Endothelial cell of umbilical vein (primary cell): ENCODE results near the gene B4GALNT1. TPM values are rescaled to one million over a fixed set of nuclear protein-coding genes. Genes with fewer than 3 reads are reported as not detected.

Experiments used
- BruUV-seq: library from RNA; stranded (reverse); fragments of 400-500 nt; replicated peaks from 2 replicates; lab custom pipeline; 2021; lab: Mats Ljungman, UMichigan
- CTCF ChIA-PET: fragments of 300-600, 350-600 bp; sonication (Branson Sonifier 250); formaldehyde crosslinking; loops from one replicate; lab custom pipeline; 2021; ENCODE audit warnings: antibody characterized with exemption, inconsistent platforms; lab: Charles Lee
- POLR2A ChIA-PET: fragments of 300-600, 350-600 bp; sonication (Branson Sonifier 250); formaldehyde crosslinking; loops from one replicate; lab custom pipeline; 2021; ENCODE audit warnings: antibody characterized with exemption, inconsistent platforms; lab: Charles Lee
- DNase-seq: peaks from one replicate; pipeline ENCODE4 v3.0.0-alpha.2; 2011; ENCODE audit warnings: low read depth, low spot score
- FAIRE-seq: peaks from 2 replicates; lab custom pipeline; 2011; peaks lifted over from hg19 to GRCh38; lab: Jason Lieb, UNC
- H2AFZ ChIP-seq: 2 replicates; pipeline ENCODE4 v1.6.0; 2012; ENCODE audit warnings: low read depth, low read length, control low read depth, inconsistent platforms
- H3K27ac ChIP-seq: 2 replicates; pipeline ENCODE4 v1.5.1; 2011; ENCODE audit warnings: low read depth, mild to moderate bottlenecking, control low read depth, low read length, moderate library complexity; ENCODE audit not compliant: insufficient read depth
- H3K27me3 ChIP-seq, 2 experiments: 2 replicates each; pipeline versions ENCODE4 v1.6.0 to v1.6.1; 2011; ENCODE audit warnings: low read length in 2 of 2, mixed read lengths in 1 of 2; ENCODE audit not compliant: control insufficient read depth in 2 of 2, insufficient read depth in 2 of 2
- H3K36me3 ChIP-seq, 2 experiments: 2 replicates in 1 of 2; 3 replicates in 1 of 2; pipeline ENCODE4 v1.5.1; 2011; ENCODE audit warnings: low read length in 2 of 2, mild to moderate bottlenecking in 1 of 2, moderate library complexity in 1 of 2; ENCODE audit not compliant: control insufficient read depth in 2 of 2, insufficient read depth in 2 of 2; ENCODE audit errors: extremely low read depth in 1 of 2
- H3K4me1 ChIP-seq: 3 replicates; pipeline ENCODE4 v1.5.1; 2011; ENCODE audit warnings: mild to moderate bottlenecking, low read length; ENCODE audit not compliant: control insufficient read depth, insufficient read depth; ENCODE audit errors: extremely low read depth
- H3K4me2 ChIP-seq: 2 replicates; pipeline ENCODE4 v1.6.1; 2011; ENCODE audit warnings: low read length, control low read depth, mixed read lengths; ENCODE audit not compliant: insufficient read depth
- H3K4me3 ChIP-seq, 3 experiments: fragments of 200-600 bp in 1 of 3; sonication (generic), shearing (Covaris generic) in 1 of 3; replicated peaks in 1 of 3; 2 replicates each; pipeline ENCODE4 v1.5.1; 2011 to 2016; ENCODE audit warnings: control low read depth in 3 of 3, low read length in 3 of 3, mild to moderate bottlenecking in 2 of 3, inconsistent platforms in 1 of 3, low read depth in 1 of 3, moderate library complexity in 1 of 3; ENCODE audit not compliant: insufficient read depth in 1 of 3
- H3K79me2 ChIP-seq: 2 replicates; pipeline ENCODE4 v1.6.0; 2012; ENCODE audit warnings: low read length, inconsistent platforms; ENCODE audit not compliant: control insufficient read depth, insufficient read depth
- H3K9ac ChIP-seq: replicated peaks from 2 replicates; pipeline ENCODE3; 2011; ENCODE audit warnings: low read length, control low read depth; ENCODE audit not compliant: insufficient read depth; ENCODE audit errors: extremely low read depth
- H3K9me1 ChIP-seq: replicated peaks from 3 replicates; pipeline ENCODE4 v1.6.0; 2011; ENCODE audit warnings: mild to moderate bottlenecking, low read length; ENCODE audit not compliant: control insufficient read depth, insufficient read depth; ENCODE audit errors: extremely low read depth
- H3K9me3 ChIP-seq: replicated peaks from 2 replicates; pipeline ENCODE4 v1.5.1; 2012; ENCODE audit warnings: low read length, inconsistent platforms; ENCODE audit not compliant: control insufficient read depth, insufficient read depth
- H4K20me1 ChIP-seq: replicated peaks from 2 replicates; pipeline ENCODE3; 2011; ENCODE audit warnings: mild to moderate bottlenecking, low read length; ENCODE audit not compliant: control insufficient read depth, insufficient read depth; ENCODE audit errors: extremely low read depth
- EZH2 ChIP-seq: IDR thresholded peaks from 2 replicates; pipeline ENCODE4 v1.6.1; 2012; ENCODE audit warnings: borderline replicate concordance, low read depth, mild to moderate bottlenecking, moderate library complexity, low read length, inconsistent platforms; ENCODE audit not compliant: severe bottlenecking
- FOS ChIP-seq: IDR thresholded peaks from 2 replicates; pipeline ENCODE4 v1.6.1; 2011; ENCODE audit warnings: mild to moderate bottlenecking, low read length, moderate library complexity, borderline replicate concordance; ENCODE audit not compliant: insufficient read depth
- GATA2 ChIP-seq: IDR thresholded peaks from 2 replicates; pipeline ENCODE4 v1.7.0; 2011; ENCODE audit warnings: low read depth, mild to moderate bottlenecking, moderate library complexity, mixed read lengths, low read length; ENCODE audit not compliant: insufficient read length, insufficient read depth
- JUN ChIP-seq: IDR thresholded peaks from 2 replicates; pipeline ENCODE4 v1.6.1; 2011; ENCODE audit warnings: borderline replicate concordance, low read depth; ENCODE audit not compliant: insufficient read length, insufficient read depth
- MYC ChIP-seq: IDR thresholded peaks from one replicate; pipeline ENCODE4 v1.6.1; 2011; ENCODE audit warnings: mild to moderate bottlenecking, low read depth, low read length
- POLR2A ChIP-seq: IDR thresholded peaks from 2 replicates; pipeline ENCODE4 v1.6.1; 2012; ENCODE audit warnings: low read depth, mild to moderate bottlenecking, control low read depth, low read length
- POLR2AphosphoS5 ChIP-seq: IDR thresholded peaks from 2 replicates; pipeline ENCODE4 v1.6.1; 2012; ENCODE audit warnings: low read depth, mild to moderate bottlenecking, control low read depth, low read length, moderate library complexity; ENCODE audit not compliant: insufficient read depth
- dilution Hi-C: fragments of 300-500 bp; cut with MboI; formaldehyde crosslinking; loops from one replicate; pipeline ENCODE4 v1.15.0; 2019; ENCODE audit warnings: low sequenced_read_pairs; ENCODE audit not compliant: extremely low pct_ligation_motif_present
- intact Hi-C: fragments of 100-400 bp; cut with micrococcal nuclease; formaldehyde crosslinking; loops from one replicate; pipeline ENCODE4 v1.10.0; 2022
- polyA plus RNA-seq, 4 experiments: library from polyadenylated mRNA; depleted of rRNA in 3 of 4; stranded (reverse) in 3 of 4; unstranded in 1 of 4; fragments of >200 nt; gene quantifications; 2 replicates each; pipeline versions ENCODE4 v1.2.1 to v1.2.3, GENCODE V29; 2011 to 2012; ENCODE audit warnings: missing spikeins in 1 of 4
- total RNA-seq: library from RNA; stranded (reverse); gene quantifications from 2 replicates; pipeline ENCODE4 v1.2.3, GENCODE V29; 2021

Gene B4GALNT1
- total and polyA plus RNA-seq, 2 donors (not counting 3 experiments of a cell fraction or from before 2014, with no cell fraction given) = 0.33 to 0.35 TPM

GRCh38 chr12:57612711-57613426 is 20.1 kb downstream of the B4GALNT1 start:
- ChIA-PET POLR2A (interaction anchor here (0.6 kb wide), 1 partner anchor 27 kb away, joined by 5 read pairs; no protein-coding TSS in a partner anchor), CTCF (interaction anchor here (2.7 to 5.7 kb wide), 2 partner anchors 8 to 29 kb away, joined by 10 to 54 read pairs; no protein-coding TSS in a partner anchor)

DNA sequence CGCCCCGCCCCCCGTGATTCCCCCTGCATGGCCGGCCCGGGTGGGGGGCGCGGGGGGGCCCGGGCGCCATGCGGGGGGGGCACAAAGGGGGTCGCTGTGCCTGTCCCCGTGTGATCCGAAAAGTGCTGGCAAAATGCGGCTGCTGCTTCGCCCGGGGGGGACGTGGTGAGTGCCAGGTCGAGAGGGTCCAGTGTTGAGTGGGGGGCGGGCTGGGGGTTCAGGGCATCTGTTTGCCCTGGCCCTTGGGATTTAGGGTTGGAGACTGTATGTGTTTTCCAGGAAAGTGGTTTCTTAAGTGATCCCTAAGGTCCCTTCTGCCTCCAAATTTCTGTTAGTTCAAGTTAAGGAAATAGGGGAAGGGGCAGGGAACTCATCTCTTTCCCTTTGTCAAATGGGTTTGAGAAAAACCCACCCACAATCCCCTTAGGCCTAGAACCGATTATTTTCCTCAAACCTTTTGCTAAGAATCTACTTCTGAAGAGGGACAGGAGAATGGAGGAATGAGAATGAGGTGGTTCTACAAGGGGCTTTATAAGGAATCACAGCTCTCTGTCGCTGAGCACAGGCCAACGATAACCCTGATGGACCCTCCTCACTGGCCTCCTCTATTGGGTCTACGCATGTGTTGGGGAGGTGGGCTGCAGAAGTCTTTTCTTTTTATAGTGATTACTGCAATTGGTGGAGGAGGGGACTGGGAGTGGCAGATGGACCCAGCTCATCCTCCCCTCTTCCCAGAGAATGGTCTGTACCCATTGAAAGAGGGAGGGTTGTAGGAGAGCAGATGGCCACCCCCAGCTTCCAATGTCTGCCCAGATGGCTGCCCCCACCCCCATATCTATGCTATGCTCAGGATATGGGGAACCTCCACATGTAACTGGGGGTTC is 20.9 kb downstream of the B4GALNT1 start:
- TF ChIP-seq JUN (no peak), FOS (no peak), EZH2 (no peak), POLR2AphosphoS5 (no peak)
- H3K4me1 ChIP-seq = peaks cover 3% of the 10 kb centered on the region
- peaks cover 0 to 1% of the 10 kb centered on the region in 2 experiments for H3K36me3 ChIP-seq
- CTCF ChIA-PET = interaction anchor here (0.6 to 5.7 kb wide), 7 partner anchors 8 to 369 kb away, joined by 4 to 54 read pairs (median 5); partner anchors contain the start of gene B4GALNT1
- H3K9ac ChIP-seq = no peak overlapping the region
- intact Hi-C loops = loop anchor here (2.0 kb wide), 1 partner anchor 21 kb away; the partner anchor contains the start of gene PIP4K2C
- dilution Hi-C loops = no loop called here
- POLR2A ChIA-PET = interaction anchor here (1.0 kb wide), 1 partner anchor 12 kb away, joined by 3 read pairs; no protein-coding TSS in a partner anchor
- DNase-seq = no peak
- H4K20me1 ChIP-seq = no peaks in the 10 kb centered on the region
- peaks cover 5 to 12% of the 10 kb centered on the region in 2 experiments for H3K27me3 ChIP-seq
- no peak for FAIRE-seq
- TSS peak; percentile 27 for BruUV-seq
- H3K4me3 ChIP-seq = peak overlapping the region in 2 of 3 experiments; percentile 54 to 67
- H3K4me2 ChIP-seq = peak overlapping the region; percentile 12
- no peak overlapping the region for H2AFZ ChIP-seq
- no peaks in the 10 kb centered on the region for H3K9me3 ChIP-seq
- H3K9me1 ChIP-seq = no peaks in the 10 kb centered on the region
- H3K79me2 ChIP-seq = no peaks in the 10 kb centered on the region
- H3K27ac ChIP-seq = no peak overlapping the region

More at GRCh38 chr12:57612711-57613426, 20.1 kb downstream of the B4GALNT1 start:
- no peak overlapping the region for H3K4me2 ChIP-seq
- no peak overlapping the region for H3K9ac ChIP-seq
- H3K9me3 ChIP-seq = no peaks in the 10 kb centered on the region
- H3K9me1 ChIP-seq = no peaks in the 10 kb centered on the region
- TF ChIP-seq EZH2 (no peak), POLR2AphosphoS5 (no peak), GATA2 (no peak), FOS (no peak), MYC (no peak), POLR2A (no peak)
- peaks cover 0 to 1% of the 10 kb centered on the region in 2 experiments for H3K36me3 ChIP-seq
- no peak overlapping the region for H3K27ac ChIP-seq
- no peak for FAIRE-seq
- H3K4me3 ChIP-seq = no peak overlapping the region
- H3K27me3 ChIP-seq = peaks cover 5 to 16% of the 10 kb centered on the region in 2 experiments
- no peak overlapping the region for H2AFZ ChIP-seq
- H4K20me1 ChIP-seq = no peaks in the 10 kb centered on the region
- H3K79me2 ChIP-seq = no peaks in the 10 kb centered on the region
- BruUV-seq = no TSS peak
- no peak for DNase-seq
- peaks cover 3% of the 10 kb centered on the region for H3K4me1 ChIP-seq
- intact Hi-C loops = no loop called here
- dilution Hi-C loops = no loop called here
